HG03354 (cell line): ENCODE measurements around the gene PDCD1.
A peak's percentile ranks its signal among the peaks of the same experiment; 100 is the strongest.
"Not testable (repeated sequence)": the region's sequence is repeated elsewhere in the genome, so short reads cannot be mapped to it uniquely, and the experiment has no call there.

Experiments
- ATAC-seq: cut with Tn5 transposase; IDR thresholded peaks from one replicate; pipeline ENCODE4 v1.9.1; 2021; ENCODE audit warnings: mild to moderate bottlenecking; ENCODE audit not compliant: unreplicated experiment, poor library complexity, severe bottlenecking

PDCD1 gene

DNA sequence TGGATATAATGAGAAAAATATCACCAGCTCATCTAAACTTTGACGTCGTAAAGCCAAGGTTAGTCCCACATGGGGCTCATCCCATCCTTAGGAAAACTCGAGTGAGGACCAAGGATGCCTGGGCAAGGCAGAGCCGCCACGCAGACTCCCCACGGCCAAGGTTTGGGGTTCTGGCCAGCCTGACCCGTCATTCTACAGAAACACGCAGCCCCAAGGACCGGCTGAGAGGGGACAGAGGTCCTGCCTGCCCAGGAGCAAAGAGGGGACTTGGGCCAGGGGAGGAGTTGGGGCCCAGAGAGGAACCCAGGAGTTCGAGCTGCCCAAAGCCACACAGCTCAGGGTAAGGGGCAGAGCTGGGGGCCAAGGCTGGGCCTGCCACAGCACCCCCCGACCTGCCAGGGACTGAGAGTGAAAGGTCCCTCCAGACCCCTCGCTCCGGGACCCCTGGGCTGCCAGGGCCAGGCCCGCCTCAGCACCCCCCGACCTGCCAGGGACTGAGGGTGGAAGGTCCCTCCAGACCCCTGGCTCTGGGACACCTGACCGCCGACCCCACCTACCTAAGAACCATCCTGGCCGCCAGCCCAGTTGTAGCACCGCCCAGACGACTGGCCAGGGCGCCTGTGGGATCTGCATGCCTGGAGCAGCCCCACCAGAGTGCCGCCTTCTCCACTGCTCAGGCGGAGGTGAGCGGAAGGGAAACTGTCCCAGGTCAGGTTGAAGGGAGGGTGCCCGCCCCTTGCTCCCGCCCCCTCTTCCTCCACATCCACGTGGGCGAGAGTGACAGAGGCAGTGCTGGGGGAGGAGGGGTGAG, at the start of gene PDCD1:
Gene PDCD1, minus strand, starts transcription at position 689 of the 811 bp plus-strand sequence. Its CDS starts 56 bp downstream, at position 633.
- peak; percentile 37 for ATAC-seq

DNA sequence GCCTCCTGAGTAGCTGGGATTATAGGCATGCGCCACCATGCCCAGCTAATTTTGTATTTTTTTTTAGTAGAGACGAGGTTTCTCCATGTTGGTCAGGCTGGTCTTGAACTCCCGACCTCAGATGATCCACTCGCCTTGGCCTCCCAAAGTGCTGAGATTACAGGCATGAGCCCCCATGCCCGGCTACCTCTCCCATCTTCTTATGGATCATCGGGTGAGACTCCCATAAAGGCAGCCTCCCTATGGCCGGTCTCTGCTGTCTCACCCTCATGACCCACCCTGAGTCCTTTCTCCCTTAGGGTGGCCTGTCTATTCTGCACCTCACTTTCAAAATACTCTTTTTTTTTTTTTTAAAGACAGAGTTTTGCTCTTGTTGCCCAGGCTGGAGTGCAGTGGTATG, 49.1 kb upstream of the PDCD1 start:
- ATAC-seq: not testable (repeated sequence)

GRCh38 chr2:241906826-241907570, 48.3 kb upstream of the PDCD1 start:
- ATAC-seq: no peak

GRCh38 chr2:241906378-241906770, 47.7 kb upstream of the PDCD1 start:
- ATAC-seq: not testable (repeated sequence)

DNA sequence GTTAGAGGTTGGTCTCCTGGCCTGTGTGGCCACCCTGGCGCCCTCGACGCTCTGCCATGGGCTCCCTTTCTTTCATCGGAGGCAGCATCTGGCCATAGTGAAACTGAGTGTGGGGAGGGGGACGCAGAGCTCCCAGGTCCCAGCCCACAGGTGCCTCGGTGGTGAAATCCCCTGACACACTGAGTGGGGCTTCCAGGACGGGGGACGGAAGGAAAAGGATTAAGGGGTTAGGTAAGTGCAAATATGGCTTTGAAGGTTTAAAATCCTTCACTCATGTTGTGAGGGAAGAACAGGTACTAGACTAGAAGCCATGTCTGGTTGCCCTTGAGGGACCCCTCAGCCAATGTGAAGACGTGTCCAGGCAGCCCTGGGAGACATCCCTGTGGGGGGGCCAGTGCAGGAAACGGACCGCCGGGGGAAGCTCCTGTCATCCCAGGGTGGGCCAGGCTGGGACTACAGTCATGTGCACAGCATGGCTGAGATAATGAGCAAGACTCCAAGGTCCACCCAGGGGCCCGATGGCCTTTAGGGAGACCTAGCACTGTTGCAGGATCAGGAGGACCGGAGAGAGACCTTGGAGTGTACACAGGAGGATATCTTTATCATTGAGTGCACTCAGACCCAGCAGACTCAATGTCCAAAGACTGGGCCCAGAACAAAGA, 47.2 kb upstream of the PDCD1 start:
- ATAC-seq: no peak

DNA sequence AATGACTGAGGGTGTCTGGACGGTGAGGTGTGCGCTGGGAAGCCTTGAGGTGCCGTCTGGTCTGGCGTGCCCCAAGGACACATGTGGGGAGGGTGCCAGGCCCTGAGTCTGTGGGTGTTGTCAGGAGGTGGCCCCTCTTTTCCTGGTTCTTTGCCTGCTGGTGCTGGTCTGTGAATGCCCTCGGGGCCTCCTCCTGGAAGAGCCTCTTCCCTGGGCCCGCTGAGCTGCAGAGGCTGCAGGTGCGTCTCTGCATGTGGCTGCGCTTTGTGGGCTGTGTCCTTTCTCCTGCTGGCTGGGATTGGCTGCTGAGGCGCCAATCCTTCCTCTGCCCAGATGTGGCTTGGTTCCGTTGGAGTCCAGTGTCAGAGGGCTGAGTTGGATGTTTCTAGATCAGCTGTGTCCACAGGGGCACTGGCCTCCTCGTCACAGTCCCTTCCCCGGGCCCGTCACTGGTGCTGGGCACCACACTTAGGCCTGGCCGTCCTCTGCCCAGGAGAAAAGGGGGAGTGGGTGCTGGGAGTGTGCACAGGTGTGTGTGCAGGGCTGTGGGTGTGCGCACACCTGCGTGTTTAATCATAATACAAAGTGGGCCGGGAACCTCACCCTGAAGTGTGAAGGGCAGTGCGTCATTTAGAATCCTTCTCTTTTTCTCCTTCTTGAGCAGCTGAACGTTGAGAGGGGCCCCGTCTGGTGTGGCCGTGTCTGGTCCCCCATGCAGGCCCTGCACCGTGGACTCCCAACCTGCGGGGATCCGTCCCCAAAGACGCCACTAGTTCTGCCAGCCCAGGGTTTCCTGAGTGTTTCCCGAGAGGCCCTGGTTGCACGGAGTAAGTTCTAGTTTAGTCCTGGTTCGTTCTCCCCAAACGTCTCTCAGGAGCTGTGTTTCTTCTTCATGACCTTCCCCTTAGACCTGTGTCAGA, 46.4 kb upstream of the PDCD1 start:
- no peak for ATAC-seq

DNA sequence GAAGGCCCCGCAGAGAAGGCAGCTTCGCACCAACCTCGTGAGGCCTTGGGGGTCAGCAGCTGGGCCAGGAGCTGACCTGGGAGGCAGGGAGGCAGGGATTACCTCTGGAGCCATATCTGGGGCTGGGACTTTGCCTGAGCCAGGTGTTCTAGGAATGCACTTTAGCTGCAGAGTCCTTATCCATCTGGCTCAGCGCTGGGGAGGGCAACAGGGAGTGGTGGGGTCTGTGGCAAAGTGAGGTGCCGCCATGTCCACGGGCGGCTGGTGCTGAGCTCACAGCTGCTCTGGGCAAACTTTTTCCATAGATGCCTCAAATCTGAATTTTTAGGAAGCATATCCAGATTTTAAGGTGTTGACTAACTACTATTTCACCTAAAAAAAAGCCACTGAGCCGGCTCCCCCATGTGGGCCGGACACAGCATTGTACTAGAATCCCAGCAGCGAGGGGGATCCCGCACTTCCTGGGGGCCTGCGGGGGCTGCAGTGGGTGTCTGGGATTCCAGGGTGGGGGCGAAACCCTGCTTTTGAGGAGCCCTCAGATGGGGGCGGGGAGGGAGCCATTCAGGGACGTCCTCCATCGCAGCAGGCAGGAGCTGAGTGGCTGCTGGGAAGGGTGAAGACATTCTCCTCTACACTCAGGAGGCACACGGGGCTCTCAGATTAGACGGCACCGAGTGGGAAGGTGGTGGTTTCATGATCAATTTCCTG, 45.5 kb upstream of the PDCD1 start:
- ATAC-seq: no peak

DNA sequence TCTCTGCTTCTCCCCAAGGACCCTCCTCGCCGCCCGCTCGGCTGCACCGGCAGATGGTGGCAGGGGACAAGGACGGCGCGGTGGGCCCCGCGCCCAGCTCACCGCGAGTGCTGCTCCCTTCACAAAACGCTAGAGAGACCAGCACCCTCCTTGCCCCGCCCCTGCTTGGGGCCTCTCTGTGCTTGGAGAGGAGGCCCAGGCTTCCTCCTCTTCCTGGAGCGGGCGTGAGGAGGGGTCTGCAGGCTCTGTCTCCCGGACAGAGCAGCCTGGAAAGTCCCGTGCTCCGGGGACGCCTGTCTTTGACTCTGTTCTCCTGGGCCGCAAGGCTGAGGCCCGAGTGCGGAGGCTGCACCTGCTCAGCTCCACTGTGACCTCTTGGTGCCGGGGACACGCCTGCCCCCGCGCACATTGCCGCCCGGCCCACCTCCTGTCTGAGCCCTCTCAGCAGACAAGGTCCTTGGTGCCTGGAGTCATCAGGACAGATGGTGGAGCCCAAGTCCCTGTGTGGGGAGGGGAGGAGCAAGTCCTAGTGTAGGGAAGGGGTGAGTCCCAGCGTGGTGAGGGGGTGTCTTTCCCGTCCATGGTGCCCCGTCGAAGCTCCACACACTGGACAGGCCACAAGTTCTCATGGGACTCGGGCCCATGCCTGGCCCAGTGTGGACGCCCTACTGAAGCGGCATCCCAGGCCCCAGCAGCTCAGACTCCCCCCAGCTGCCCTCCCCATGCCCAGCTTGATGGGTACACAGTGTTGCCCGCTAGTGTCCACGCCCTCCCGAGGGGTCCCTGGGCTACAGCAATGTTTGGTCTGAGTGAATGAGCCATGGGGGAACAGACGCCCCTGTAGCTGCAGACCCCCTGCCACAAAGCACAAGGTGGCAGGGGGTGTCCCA, 44.7 kb upstream of the PDCD1 start:
- ATAC-seq: no peak

DNA sequence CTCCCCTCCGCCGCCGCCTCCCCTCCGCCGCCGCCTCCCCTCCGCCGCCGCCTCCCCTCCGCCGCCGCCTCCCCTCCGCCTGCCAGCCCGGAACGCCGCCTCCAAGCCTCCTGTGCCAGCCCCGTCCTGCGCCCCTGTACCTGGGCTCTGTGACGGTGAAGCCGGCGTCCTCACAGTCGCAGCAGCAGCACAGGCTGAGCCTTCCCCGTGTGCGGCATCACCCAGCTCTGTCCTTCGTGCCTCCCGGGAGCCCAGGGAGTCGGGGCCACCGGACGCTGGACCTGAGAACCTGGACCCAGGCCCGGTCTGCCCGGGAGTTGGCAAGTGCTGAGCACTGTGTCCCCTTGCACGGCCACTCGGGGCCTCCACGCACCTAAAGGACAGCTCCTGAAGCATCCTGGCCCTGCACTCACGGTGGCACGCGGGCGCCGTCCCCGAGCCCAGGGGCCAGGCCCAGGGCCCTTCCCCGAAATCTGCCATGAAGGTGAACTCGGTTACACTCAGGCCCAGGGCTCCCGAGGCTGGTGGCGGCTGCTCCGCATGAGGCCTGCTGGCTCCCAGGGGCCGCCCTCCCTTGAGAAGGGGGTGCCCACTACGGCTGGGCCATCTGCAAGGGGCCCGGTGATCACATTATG, 43.8 kb upstream of the PDCD1 start:
- ATAC-seq: no peak

DNA sequence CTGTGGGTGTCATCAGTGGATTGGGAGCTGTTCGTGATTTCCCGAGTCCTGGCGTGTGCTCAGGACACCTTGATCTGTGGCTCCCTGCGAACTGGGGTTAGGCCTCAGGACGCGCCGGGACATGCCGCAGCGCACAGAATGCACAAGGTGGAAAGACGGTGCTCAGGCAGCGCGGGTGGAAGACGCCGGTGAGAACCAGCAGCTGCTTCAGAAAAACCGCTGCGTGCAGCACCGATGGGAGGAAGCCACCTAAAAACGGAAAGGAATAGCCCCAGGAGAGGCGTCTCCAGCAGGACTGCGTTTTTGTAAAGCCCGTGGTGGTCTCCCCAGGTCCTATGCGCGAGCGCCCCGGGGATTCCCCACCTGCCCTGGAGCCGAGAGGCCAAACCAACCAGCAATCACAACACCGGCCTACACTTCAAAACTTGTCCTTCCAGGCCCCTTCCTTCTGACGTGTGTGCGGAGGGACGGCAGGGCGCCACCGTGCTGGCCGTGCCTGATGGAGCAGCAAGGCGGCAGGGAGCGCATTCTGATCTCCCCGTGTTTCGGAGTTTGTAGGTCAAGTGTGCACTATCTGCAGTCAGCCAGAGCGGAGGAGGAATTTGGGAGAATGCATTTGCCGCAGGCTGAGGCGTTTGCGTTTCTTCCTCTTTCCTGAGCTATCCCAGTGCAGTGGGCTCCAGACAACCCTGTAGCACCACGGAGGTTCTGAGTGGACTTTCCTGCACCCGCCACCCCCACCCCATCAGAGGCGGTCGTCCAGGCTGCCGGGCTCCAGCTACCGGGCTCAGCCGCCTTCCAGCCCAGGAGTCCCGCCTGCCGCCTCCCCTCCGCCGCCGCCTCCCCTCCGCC, 43.0 kb upstream of the PDCD1 start:
- no peak for ATAC-seq

GRCh38 chr2:241901018-241901380, 42.3 kb upstream of the PDCD1 start:
- no peak for ATAC-seq

GRCh38 chr2:241900251-241901017, 41.7 kb upstream of the PDCD1 start:
- ATAC-seq: no peak

- ATAC-seq: no peak
Observed at GRCh38 chr2:241898463-241899270, 40.0 kb upstream of the PDCD1 start.

- no peak for ATAC-seq
Observed at GRCh38 chr2:241897231-241897916, 38.7 kb upstream of the PDCD1 start.

GRCh38 chr2:241896746-241897201, 38.1 kb upstream of the PDCD1 start:
- no peak for ATAC-seq
